GM21576 (cell line): ENCODE measurements around the gene NSMF.

Experiments
- ATAC-seq: cut with Tn5 transposase; IDR thresholded peaks from one replicate; pipeline ENCODE4 v1.9.1; 2021; ENCODE audit warnings: mild to moderate bottlenecking, moderate library complexity; ENCODE audit not compliant: unreplicated experiment

Gene NSMF

GRCh38 chr9:137397675-137398423, 61.3 kb downstream of the NSMF start:
- ATAC-seq, result no peak
